HUDEP-2 (cell line): ENCODE data around the gene ACTA2.

Experiments used
- DNase-seq, 76 experiments: peaks; one replicate each; lab custom pipeline; 2025; ENCODE audit not compliant: unreplicated experiment in 76 of 76; lab: John Stamatoyannopoulos, UW

Gene ACTA2

DNA sequence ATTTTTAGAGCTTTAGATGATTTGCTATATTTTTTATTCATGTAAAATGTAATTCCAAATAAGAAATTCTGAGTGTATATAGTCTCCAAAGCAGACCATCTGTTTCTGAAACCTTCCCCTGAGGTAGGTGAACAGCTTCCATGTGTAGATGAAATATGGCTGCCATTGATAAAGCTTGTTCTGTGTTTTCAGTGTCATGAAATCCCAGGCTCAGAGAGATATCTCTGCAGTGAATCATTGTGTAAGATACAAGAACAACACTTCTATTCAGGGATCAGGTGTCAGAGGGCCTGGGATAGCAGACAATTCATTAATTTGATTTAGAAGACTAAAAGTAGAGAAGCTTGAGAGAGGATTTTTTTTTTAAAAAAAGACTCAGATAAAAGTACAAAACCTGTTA lies 29.1 kb downstream of the ACTA2 start:
- no peak for DNase-seq

DNA sequence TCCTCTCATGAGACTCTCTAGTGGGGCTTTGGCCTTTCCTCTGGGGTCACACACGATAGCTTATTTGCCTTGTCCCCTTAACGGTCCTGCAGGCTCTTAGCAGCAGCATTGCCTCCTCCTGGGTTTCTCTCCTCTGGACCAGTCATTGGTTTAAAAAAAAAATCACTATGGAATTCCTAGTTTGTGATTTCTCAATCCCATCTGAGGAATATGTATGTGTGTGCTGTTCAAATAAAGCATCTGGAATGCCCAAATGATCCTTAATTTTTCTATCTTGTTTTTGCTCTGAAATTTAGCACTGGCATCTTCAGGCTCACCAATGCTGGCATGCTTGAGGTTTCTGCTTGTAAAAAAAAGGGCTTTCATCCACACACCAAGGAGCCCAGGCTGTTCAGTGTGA lies 30.5 kb downstream of the ACTA2 start:
- DNase-seq: no peak

DNA sequence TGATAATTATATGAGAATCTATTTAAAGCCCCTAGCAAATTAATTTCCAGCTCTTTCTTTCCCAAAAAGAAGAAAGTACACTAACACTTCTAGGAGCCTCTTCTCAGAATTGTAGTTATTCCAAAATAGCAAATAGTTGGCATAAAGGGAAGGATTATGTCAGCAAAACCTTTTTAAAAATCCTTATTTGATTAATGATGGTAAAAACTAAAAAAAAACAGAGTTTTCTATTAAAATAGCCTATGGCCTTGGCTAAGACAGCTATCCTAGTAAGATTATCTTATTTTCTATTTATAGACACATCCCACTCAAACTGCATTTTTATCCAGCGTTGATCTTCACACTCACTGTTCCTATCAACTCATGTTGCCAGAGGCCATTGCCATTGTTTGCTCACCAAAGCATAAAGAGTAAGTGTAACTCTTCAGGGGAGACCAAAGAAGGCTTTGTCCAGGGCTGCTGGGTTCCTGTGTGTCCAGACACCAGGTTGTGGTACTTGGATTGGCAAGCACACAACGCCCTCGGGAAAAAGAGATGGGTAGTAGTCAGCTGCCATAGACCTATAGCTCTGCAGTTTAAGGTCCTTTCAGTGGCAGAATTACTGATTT lies 31.5 kb downstream of the ACTA2 start:
- no peak for DNase-seq

DNA sequence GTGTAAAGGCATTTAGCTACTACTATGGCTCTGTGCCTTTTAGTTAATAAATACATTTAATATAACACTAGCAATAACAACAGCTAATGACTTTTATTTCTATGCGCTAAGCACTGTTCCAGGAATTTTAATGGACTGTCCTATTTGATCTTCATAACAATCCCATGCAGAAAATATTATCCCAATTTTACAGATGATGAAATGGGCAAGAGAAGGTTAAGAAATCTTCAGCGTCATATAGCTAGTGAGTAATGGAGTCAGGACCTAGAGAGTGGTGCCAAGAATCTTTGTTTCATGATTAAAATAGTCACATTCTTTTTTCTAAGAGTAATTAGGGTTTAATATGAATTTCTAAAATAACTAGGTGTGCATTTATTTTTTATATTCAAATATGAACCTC lies 32.4 kb downstream of the ACTA2 start:
- no peak for DNase-seq

DNA sequence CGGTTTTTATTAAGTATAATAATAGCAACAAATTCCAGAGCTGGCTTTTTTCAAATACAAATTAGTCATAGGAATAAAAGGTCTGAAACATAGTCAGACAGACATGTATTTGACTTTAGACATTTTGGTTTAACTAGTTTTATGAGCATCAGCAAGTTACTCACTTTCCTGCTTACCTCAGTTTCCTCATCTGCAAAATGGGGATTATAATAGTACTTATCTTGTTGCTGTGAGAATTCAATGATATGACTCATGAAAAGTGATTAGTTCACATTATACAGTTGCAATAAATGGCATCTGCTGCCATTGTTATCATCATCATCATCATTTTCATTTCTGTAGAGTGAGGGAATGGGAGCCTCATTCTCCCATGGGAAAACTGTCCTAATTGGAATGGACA lies 33.5 kb downstream of the ACTA2 start:
- no peak for DNase-seq

DNA sequence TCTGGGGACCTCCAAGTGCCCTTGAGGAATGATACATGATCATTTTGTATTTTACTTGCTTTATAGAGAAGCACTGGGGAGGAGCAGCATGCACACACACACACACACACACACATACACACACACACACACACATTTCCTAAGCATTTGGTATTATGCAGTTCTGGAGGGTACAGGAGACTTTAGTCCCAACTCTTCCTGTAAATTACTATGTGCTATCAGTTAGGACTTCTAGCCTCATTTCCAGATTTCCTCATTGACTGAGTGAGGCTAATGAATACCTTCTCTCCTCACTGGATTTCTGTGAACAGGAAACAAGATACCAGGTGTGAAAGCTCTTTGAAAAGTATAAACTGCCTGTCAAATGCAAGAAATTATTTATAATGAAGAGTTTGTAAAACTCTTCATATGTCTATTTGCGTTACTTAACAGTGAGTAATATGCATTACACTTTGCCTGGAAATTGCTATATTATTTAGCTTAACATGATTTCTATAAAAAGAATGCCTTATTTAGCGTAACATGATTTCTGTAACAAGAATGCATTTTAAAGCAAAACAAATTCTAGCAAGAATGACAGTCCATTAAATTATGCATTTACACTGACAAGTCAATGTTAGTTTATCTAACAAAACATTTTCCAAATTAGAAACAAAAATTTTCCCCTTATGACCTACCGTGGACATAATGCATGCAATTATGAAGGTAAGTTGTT lies 34.2 kb downstream of the ACTA2 start:
- no peak for DNase-seq

DNA sequence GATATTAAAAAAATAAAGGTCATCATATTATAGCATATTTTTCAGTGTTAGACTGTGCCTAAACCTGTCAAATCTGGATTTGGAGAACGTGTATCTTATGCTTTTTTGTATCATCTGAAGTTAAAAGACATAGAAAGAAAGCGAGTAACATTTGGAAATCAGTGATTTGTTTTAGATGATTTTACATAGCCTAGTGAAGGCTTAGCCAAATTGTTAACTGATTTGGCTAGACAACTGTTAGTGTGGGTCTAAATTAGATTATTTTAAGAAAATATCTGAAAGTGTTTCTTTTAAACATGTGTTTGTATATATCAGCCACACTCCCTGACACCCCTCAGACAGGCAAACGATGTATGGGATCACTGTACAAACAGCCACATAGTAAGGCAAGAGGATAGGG lies 35.6 kb downstream of the ACTA2 start:
- DNase-seq: no peak

DNA sequence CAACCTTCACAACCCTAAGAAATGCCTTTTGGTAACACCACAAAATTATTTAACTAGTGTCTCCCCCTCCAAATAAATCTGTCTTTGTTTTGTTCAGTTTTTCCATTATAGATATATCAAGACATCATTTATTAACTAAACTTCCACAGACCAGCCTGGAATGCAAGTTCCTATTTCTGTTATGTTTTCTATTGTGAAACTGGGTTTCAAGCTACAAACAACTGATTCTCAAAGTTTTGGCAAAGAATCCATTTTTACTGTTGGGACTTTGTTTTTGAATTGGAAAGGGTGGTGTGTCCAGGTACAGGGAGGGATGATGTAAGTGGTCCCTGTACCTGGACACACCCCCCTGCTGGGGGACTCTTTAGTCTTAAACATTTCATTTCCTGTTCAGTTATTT lies 36.3 kb downstream of the ACTA2 start:
- no peak for DNase-seq

DNA sequence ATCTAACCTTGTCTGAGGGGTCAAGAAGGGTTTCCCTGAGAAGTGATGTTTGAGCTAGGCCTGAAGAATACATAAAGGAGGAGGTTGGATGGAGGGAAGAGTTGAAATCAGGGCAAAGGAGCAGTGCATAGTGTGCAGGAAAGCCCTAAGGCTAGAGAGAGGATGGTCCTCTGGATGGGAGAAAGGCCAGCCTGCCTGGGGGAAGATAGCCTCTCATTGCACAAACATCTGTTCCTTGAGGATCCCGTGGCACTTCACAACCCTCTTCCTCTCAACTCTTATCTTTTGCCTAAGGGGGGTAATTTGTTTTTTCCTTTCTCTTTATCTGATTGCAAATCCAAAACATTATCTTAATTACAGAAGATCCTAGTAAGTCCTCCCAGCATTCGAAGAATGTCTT lies 36.8 kb downstream of the ACTA2 start:
- no peak for DNase-seq

DNA sequence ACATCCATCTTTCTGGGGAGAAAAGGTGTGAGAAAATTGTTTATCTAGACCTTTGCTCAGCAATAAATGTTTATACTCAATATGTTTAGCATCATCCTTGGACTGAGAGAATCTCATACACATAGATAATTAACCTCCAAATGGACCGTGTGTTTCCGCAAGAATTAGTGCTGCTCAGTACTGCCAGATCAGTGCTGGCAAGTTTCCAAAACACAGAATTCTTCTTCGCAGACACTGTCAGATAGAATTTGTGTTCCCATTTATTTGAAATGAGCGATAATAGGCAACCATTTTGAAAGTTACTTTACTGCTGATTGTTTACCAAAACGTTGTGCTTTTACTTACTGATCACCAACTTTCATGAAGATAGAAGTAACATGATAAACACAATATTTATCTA lies 38.8 kb downstream of the ACTA2 start:
- DNase-seq: no peak

DNA sequence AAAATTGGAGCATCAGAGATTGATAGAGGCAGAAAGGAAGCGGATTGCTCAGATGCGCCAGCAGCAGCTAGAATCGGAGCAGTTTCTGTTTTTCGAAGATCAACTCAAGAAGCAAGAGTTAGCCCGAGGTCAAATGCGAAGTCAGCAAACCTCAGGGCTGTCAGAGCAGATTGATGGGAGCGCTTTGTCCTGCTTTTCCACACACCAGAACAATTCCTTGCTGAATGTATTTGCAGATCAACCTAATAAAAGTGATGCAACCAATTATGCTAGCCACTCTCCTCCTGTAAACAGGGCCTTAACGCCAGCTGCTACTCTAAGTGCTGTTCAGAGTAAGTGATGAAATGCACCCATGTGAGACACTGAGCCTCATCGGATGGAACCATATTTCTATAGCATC lies 39.4 kb downstream of the ACTA2 start:
- DNase-seq: no peak

DNA sequence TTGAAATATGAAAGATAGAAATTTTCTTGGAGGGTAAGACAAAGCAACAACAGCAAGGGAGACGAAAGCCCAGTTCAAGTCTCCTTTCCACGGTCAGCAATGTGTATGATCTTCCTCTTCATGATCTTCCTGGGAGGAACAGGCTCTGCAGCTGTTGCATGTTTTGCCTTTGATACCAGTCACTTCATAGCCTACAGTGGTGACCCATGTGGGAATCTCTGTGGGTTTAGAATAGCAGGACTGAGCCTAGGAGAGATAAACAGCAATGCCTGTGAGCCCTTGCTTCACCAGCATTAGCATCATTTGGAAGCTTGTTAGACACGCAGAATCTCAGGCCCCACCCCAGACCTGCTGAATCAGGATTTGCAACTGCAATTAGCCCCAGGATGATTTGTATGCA lies 40.7 kb downstream of the ACTA2 start:
- no peak for DNase-seq

DNA sequence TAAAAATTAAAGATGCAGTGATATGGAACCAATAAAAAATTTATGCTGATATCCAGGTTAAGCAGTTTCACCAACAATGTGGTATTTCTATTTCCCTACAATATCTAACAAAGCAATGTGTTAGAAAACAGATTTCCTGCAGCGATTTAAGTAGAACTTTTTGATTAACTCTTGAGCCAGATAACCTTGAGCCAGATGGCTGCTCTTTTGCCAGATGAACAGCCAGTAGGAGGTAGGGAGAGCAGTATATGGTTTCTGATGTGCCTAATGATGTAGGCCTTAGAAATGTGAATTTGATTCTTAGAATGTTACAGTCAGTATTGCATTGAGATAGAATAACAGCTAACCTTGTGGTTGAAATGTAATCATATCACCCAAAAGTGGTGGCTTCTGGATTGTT lies 41.5 kb downstream of the ACTA2 start:
- DNase-seq: no peak

DNA sequence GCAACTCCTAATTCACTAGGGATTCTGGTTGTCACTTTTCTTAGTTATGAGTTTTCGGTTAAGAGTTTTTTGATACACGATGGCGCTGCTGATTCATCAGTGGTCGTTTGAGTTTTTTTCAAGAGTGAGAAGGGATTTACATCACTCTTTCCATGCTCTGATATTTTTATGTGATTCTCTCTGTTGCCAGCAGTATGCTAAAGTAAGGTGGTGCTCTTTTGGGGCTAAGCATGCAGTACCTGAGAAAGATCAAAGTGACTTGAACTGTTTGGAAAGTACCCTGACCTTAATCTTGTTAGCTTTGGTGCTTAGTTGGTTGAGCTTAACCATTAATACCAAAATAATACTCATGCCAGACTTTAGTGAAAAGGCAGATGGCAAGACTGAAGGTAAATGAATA lies 44.4 kb downstream of the ACTA2 start:
- no peak for DNase-seq

DNA sequence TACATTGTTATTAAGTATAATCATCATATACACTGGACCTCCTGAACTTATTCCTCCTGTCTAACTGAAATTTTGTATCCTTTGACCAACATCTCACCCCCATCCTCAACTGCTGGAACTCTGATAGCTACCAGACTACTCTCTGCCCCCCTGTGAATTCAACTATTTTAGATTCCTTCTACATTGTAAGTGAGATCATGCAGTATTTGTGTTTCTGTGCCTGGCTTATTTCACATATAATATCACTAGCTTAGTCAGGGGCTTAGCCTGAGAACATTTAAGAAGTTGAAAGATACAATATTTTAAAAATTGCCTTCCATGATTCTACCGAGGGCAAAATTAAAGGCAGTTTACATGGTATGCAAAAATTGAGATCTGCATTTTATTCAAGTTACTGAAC lies 45.7 kb downstream of the ACTA2 start:
- DNase-seq: no peak

DNA sequence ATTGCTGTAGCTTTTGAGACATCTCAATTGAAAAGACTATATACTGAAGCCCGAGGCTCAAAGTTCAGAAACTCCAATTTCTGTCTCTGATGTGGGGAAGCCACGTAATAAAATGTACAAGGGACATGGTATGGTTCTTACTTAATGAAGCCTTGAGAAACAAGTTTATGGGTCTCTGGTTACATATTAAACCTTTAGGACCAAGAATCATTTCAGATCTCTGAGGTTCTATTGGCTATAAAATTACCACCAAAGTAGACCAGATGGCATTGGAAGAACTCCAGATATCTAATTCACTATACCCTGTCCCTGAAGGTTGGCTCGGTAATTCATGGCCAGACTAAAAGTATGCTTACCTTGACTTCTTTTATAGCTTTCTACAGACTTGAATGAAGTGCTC lies 48.9 kb downstream of the ACTA2 start:
- no peak for DNase-seq

DNA sequence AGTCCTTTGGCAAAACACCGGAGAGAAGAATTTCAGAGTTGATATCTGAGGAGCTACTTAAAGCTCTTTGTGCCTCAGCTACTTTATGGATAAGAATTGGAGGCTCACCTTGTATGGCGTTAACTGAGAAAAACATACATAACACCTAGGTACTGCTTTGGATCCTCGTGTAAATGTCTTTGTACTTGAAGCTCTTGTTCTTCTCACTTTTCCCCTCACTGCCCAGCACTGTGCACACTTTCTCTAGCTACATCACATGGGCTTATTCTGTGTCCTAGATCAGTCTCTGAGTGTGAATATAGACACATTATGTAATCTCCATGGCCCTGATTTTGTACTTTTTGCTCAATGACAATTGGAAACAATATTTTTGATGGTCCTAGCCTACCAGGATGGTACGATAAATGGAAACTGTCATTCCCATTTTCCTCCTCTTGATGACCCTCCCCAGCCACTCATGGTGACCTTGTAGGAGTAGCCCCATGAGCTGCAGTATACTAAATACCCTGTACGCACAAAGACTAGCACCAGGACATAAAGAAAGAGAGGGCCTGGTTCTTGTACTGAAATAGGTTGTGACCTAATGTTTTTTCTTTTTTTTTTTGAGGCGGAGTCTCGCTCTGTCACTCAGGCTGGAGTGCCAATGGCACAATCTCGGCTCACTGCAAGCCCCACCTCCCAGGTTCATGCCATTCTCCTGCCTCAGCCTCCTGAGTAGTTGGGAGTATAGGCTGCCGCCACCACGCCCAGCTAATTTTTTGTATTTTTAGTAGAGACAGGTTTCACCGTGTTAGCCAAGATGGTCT lies 50.4 kb downstream of the ACTA2 start:
- no peak for DNase-seq

DNA sequence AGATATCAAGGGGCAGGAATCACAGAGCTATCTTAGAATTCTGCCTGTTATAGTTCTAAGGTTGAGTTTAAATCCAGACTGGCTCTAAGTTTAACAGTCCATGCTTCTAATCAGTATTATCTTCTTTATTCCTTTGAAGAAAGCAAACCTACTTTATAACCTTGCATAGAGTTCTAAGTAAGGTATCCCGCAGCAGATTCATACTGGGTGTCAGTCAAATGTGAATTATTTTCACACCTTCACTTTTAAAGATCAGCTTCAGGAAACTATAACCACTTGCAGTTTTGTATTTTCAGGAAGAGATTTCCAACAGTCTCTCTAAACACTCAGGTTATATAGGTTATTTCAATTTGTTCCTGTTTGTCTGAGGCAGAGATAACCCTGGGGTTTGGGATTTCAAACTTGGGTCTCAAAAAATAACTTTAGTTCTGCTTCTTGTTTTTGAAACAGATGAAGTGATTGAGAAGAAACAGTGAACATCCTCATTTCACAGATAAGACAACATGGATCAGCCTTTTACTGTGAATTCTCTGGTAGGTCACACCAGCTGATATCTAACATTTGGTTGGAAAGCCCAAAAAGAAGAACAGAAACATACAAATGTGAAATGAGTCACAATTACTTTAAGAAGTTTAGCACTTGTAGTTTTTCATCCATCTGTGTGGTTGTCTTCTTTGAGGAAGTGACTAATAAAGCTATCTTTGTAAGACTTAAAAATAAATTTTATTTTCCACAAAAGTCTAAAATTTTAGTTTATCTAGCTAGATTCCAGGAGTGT lies 51.2 kb downstream of the ACTA2 start:
- no peak for DNase-seq

DNA sequence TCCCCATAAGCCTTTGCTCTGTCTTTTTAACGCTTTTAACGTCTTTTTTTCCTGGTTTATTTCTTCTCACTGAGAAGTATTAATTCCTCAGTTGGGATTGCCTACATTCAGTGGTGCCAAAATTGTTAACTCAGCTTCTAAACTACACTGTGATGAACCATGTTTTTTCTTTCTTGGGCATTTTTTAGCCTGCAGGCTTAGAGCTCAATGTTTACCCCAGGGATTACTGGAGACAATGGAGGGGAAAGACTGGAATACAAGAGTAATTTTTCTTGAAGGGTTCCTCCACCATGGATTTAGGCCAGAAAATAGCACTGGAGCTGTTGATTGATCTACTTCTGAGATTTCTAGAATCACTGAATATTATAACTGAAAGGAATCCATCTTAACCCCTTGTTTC lies 52.7 kb downstream of the ACTA2 start:
- no peak for DNase-seq

DNA sequence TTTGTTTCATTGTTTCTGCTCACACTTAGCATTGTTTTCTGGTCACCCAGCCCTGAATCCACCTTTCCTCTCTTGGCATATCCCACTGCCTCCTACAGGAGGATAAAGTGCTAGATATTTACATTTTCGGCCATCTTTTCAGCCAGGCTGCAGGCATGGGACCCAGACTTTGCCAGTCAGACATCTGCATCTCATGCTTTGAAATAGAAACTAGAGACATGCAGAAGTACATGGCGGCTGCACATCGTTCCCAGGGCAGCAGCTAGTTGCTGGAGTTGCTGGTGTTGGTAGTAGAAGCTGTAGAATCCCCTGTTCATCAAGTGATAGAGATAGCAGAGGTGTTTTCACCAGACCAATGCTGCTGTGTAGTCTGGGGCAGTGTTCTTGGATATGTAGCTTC lies 53.8 kb downstream of the ACTA2 start:
- no peak for DNase-seq
